NCI-H526 (cell line): ENCODE results near the gene NRN1L.
A peak's percentile ranks its signal among the peaks of the same experiment; 100 is the strongest.

Experiments used
- DNase-seq, 2 experiments: peaks; one replicate each; lab custom pipeline; 2025; lab: John Stamatoyannopoulos, UW

The NRN1L gene

GRCh38 chr16:67935402-67936123, 50.9 kb downstream of the NRN1L start:
- DNase-seq, result peak; percentile 94 to 97
